ENCODE data around the gene TRAPPC12. TPM values are rescaled to one million over a fixed set of nuclear protein-coding genes. Genes with fewer than 3 reads are reported as not detected.

Gene TRAPPC12
- total RNA-seq (100 to 1,000 TPM in 1 of 5 donors, 10 to 100 TPM in 4; 46.6 to 158 (median 71.4) TPM), polyA plus RNA-seq (10 to 100 TPM; 65.8 to 85.7 (median 69.9) TPM)
- long read RNA-seq, donor 1, partial matches to known transcripts, result 0 of 5 reads
- long read RNA-seq, donor 1, other reads (novel, unspliced or antisense), result 0 of 5 reads
- long read RNA-seq, donor 2, partial matches to known transcripts, result 0 of 7 reads
- long read RNA-seq, donor 2, other reads (novel, unspliced or antisense), result 0 of 7 reads
- long read RNA-seq, donor 3, partial matches to known transcripts, result 0 of 7 reads
- long read RNA-seq, donor 3, other reads (novel, unspliced or antisense), result 0 of 7 reads
- long read RNA-seq, donor 4, result 0 reads
- long read RNA-seq, donor 5, transcript TRAPPC12-201 (12 exons, 2,508 nt), result major isoform, 8 of 17 reads
- long read RNA-seq, donor 5, transcript TRAPPC12-220 (2 exons, 1,538 nt), result minor isoform, 7 of 17 reads
- long read RNA-seq, donor 5, partial matches to known transcripts, result 0 of 17 reads
- long read RNA-seq, donor 5, other reads (novel, unspliced or antisense), result 0 of 17 reads
- long read RNA-seq, donor 6, result 0 reads
- long read RNA-seq, donor 7, transcript TRAPPC12-201 (12 exons, 2,508 nt), result major isoform, 5 of 11 reads
- long read RNA-seq, donor 7, transcript TRAPPC12-220 (2 exons, 1,538 nt), result major isoform, 5 of 11 reads
- long read RNA-seq, donor 7, partial matches to known transcripts, result 0 of 11 reads
- long read RNA-seq, donor 7, other reads (novel, unspliced or antisense), result 0 of 11 reads
- long read RNA-seq, donor 8, partial matches to known transcripts, result 0 of 9 reads
- long read RNA-seq, donor 8, other reads (novel, unspliced or antisense), result 0 of 9 reads
- long read RNA-seq, donor 9, partial matches to known transcripts, result 0 of 4 reads
- long read RNA-seq, donor 9, other reads (novel, unspliced or antisense), result 0 of 4 reads
- long read RNA-seq, donor 10, partial matches to known transcripts, result 0 of 6 reads
- long read RNA-seq, donor 10, other reads (novel, unspliced or antisense), result 0 of 6 reads

- Histone ChIP-seq H3K36me3 (peaks cover 0 to 12% (median 6%) of the 10 kb centered on the region in 4 donors), H3K4me3 (peak within 1 kb of the TSS; percentile 64 to 94 (median 80)), H3K27me3 (no peaks in the 10 kb centered on the region), H3K4me1 (peaks cover 21 to 49% (median 42%) of the 10 kb centered on the region in 4 donors), H3K9me3 (peaks cover 0 to 7% (median 0%) of the 10 kb centered on the region in 4 donors), H3K27ac (peak within 1 kb of the TSS; percentile 87 to 97 (median 92))
- intact Hi-C loops (cut with DNase I; ENCODE audit: low total_unique reads), result no loop called here
- no peak for TF ChIP-seq EP300 (IDR thresholded peaks at IDR 0.05)
- peak; percentile 78 to 94 (median 86) for TF ChIP-seq POLR2AphosphoS5 (IDR thresholded peaks at IDR 0.05)
- TF ChIP-seq POLR2A (IDR thresholded peaks at IDR 0.05), result peak in 1 of 4 donors; percentile 70
- peak in 2 of 7 experiments; percentile 26 to 38 for TF ChIP-seq CTCF (IDR thresholded peaks at IDR 0.05)
- 0 to 1% (median 0%) methylated on average over 19 to 61 of the region's 61 CpGs for WGBS, 5 donors
- peak; percentile 93 to 97 for DNase-seq
Measured at GRCh38 chr2:3379647-3380534, at the start of gene TRAPPC12. TRAPPC12 (plus strand) TSS chr2:3379694; CDS start chr2:3387624, 7,930 bp downstream.

GRCh38 chr2:3332133-3332532, 47.4 kb upstream of the TRAPPC12 start:
- WGBS, 5 donors, result 84 to 95% (median 90%) methylated on average over 7 to 8 of the region's 8 CpGs
- Histone ChIP-seq H3K4me1 (no peaks in the 10 kb centered on the region), H3K4me3 (no peak overlapping the region), H3K27ac (no peak overlapping the region), H3K36me3 (peaks cover 0 to 58% (median 46%) of the 10 kb centered on the region in 4 donors), H3K9me3 (no peaks in the 10 kb centered on the region), H3K27me3 (no peaks in the 10 kb centered on the region)
- no peak for DNase-seq
- TF ChIP-seq CTCF (IDR thresholded peaks at IDR 0.05) (no peak), EP300 (IDR thresholded peaks at IDR 0.05) (no peak), POLR2A (IDR thresholded peaks at IDR 0.05) (no peak), POLR2AphosphoS5 (IDR thresholded peaks at IDR 0.05) (no peak)
- intact Hi-C loops (cut with DNase I; ENCODE audit: low total_unique reads), result no loop called here

- intact Hi-C loops (cut with DNase I; ENCODE audit: low total_unique reads), result no loop called here
- TF ChIP-seq POLR2AphosphoS5 (IDR thresholded peaks at IDR 0.05) (no peak), POLR2A (IDR thresholded peaks at IDR 0.05) (no peak), CTCF (IDR thresholded peaks at IDR 0.05) (no peak), EP300 (IDR thresholded peaks at IDR 0.05) (no peak)
- Histone ChIP-seq H3K4me3 (no peak overlapping the region), H3K27ac (no peak overlapping the region), H3K36me3 (peaks cover 0 to 67% (median 54%) of the 10 kb centered on the region in 4 donors), H3K9me3 (no peaks in the 10 kb centered on the region), H3K4me1 (no peaks in the 10 kb centered on the region), H3K27me3 (no peaks in the 10 kb centered on the region)
- 70 to 83% (median 82%) methylated on average over 16 to 24 of the region's 24 CpGs for WGBS, 5 donors
- peak in 1 of 2 donors; percentile 51 for DNase-seq
Measured at GRCh38 chr2:3334392-3335345, 44.8 kb upstream of the TRAPPC12 start.
